GM23248 (cell line): ENCODE results near the gene PGA4. TPM values are rescaled to one million over a fixed set of nuclear protein-coding genes. Genes with fewer than 3 reads are reported as not detected.

Experiments
- DNase-seq: peaks from one replicate; pipeline ENCODE4 v3.0.0-alpha.2; 2015
- H2AFZ ChIP-seq: fragments of 200-600 bp; sonication (generic); 2 replicates; pipeline ENCODE4 v1.6.1; 2016; ENCODE audit warnings: antibody characterized with exemption
- H3F3A ChIP-seq: fragments of 200-600 bp; sonication (generic); 2 replicates; pipeline ENCODE4 v1.6.1; 2016; ENCODE audit warnings: mild to moderate bottlenecking, antibody characterized with exemption, mixed run types; ENCODE audit not compliant: insufficient read depth
- H3K27ac ChIP-seq: fragments of 200-600 bp; sonication (generic); 2 replicates; pipeline ENCODE4 v1.5.1; 2016; ENCODE audit warnings: mild to moderate bottlenecking
- H3K27me3 ChIP-seq: fragments of 200-600 bp; sonication (generic); replicated peaks from 2 replicates; pipeline ENCODE4 v1.6.1; 2016; ENCODE audit warnings: mild to moderate bottlenecking; ENCODE audit not compliant: insufficient read depth
- H3K36me3 ChIP-seq: fragments of 200-600 bp; sonication (generic); 2 replicates; pipeline ENCODE4 v1.6.1; 2016; ENCODE audit warnings: low read depth, mild to moderate bottlenecking
- H3K4me1 ChIP-seq: fragments of 200-600 bp; sonication (generic); 2 replicates; pipeline ENCODE4 v1.6.1; 2016; ENCODE audit warnings: mild to moderate bottlenecking; ENCODE audit not compliant: insufficient read depth
- H3K4me2 ChIP-seq: fragments of 200-600 bp; sonication (generic); one replicate; pipeline ENCODE4 v1.6.1; 2016; ENCODE audit warnings: mild to moderate bottlenecking; ENCODE audit not compliant: unreplicated experiment
- H3K4me3 ChIP-seq: fragments of 200-600 bp; sonication (generic); 2 replicates; pipeline ENCODE4 v1.5.1; 2016; ENCODE audit warnings: mild to moderate bottlenecking
- H3K79me2 ChIP-seq: fragments of 200-600 bp; sonication (generic); 2 replicates; pipeline ENCODE4 v1.6.1; 2016; ENCODE audit warnings: mild to moderate bottlenecking; ENCODE audit not compliant: insufficient read depth
- H3K9ac ChIP-seq: fragments of 200-600 bp; sonication (generic); 2 replicates; pipeline ENCODE4 v1.6.1; 2016; ENCODE audit warnings: mild to moderate bottlenecking
- H3K9me2 ChIP-seq: fragments of 200-600 bp; sonication (generic); 2 replicates; pipeline ENCODE4 v1.6.1; 2016; ENCODE audit warnings: mixed run types, mild to moderate bottlenecking, moderate library complexity; ENCODE audit not compliant: insufficient read depth
- H3K9me3 ChIP-seq: fragments of 200-600 bp; sonication (generic); one replicate; pipeline ENCODE4 v1.6.1; 2017; ENCODE audit warnings: low read depth
- H4K20me1 ChIP-seq: fragments of 200-600 bp; sonication (generic); 2 replicates; pipeline ENCODE4 v1.6.0; 2016; ENCODE audit not compliant: insufficient read depth
- EZH2 ChIP-seq: fragments of 200-600 bp; sonication (generic); IDR thresholded peaks from 2 replicates; pipeline ENCODE4 v1.6.1; 2018; ENCODE audit warnings: antibody characterized with exemption, mild to moderate bottlenecking; ENCODE audit not compliant: insufficient read depth, poor library complexity, severe bottlenecking
- EZH2phosphoT487 ChIP-seq: fragments of 200-600 bp; sonication (generic); IDR thresholded peaks from 2 replicates; pipeline ENCODE4 v1.6.1; 2018; ENCODE audit warnings: antibody characterized with exemption, moderate library complexity, mild to moderate bottlenecking, low read depth; ENCODE audit not compliant: insufficient read depth
- WGBS, 2 experiments: methylation state at CpG; one replicate each; pipeline ENCODE4 v1.1.6; 2015 to 2017; ENCODE audit warnings: low lambda C conversion rate in 2 of 2, low coverage in 1 of 2; ENCODE audit errors: missing lambda C conversion rate in 2 of 2; 5-methylcytosine and 5-hydroxymethylcytosine counted together
- in situ Hi-C: fragments of 300-500 bp; cut with MboI; formaldehyde crosslinking; loops from 2 replicates; pipeline ENCODE4 v1.15.0; 2020
- polyA plus RNA-seq: library from polyadenylated mRNA; unstranded; fragments of >200 nt; fragmentation: Nextera tagmentation; extraction: Ambion mirVana; gene quantifications from 2 replicates; pipeline ENCODE4 v1.2.1, GENCODE V29; 2016
- total RNA-seq: library from RNA; depleted of rRNA; stranded (reverse); fragments of >200 nt; shearing (Covaris generic); gene quantifications from 2 replicates; pipeline ENCODE4 v1.2.3, GENCODE V29; 2014

PGA4 gene
- total and polyA plus RNA-seq, 2 experiments from 2014 or later, result 0.31 TPM; not detected in 1

DNA sequence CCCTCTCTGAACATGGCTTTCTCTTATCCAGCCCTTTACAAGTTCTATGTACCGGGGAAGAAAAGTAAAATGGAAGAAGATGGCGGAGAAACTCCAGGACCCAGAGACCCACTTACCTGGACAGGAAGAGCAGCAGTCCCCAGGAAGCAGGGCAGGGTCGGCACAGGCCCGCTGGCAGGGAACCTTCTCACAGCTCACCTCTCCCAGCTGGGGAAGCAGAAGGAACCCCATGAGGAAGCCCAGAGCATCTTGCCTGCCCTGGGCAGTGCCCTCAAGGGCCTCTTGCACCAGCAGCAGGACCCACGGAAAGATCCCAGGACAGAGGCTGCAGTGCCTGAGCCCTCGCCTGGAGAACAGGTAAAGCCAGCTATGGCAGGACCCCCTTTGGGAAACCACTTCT lies 42.2 kb downstream of the PGA4 start:
- WGBS, 2 experiments, result 96 to 97% methylated on average over 6 of the region's 6 CpGs
- Histone ChIP-seq H3K4me1 (no peaks in the 10 kb centered on the region), H3K36me3 (no peaks in the 10 kb centered on the region), H3K79me2 (no peaks in the 10 kb centered on the region), H3K4me2 (no peak overlapping the region), H3K9me2 (no peaks in the 10 kb centered on the region), H3K27me3 (no peaks in the 10 kb centered on the region), H3K9me3 (no peaks in the 10 kb centered on the region), H3K9ac (no peak overlapping the region), H3K27ac (no peak overlapping the region), H3K4me3 (no peak overlapping the region), H3F3A (no peaks in the 10 kb centered on the region; the same call in 1 of the 2 replicates), H4K20me1 (no peaks in the 10 kb centered on the region), H2AFZ (no peak overlapping the region)
- TF ChIP-seq EZH2phosphoT487, result no peak
- no peak for TF ChIP-seq EZH2
- in situ Hi-C loops, result loop anchor here (10.0 kb wide), 1 partner anchor 120 kb away; no protein-coding TSS in a partner anchor
- DNase-seq, result no peak

DNA sequence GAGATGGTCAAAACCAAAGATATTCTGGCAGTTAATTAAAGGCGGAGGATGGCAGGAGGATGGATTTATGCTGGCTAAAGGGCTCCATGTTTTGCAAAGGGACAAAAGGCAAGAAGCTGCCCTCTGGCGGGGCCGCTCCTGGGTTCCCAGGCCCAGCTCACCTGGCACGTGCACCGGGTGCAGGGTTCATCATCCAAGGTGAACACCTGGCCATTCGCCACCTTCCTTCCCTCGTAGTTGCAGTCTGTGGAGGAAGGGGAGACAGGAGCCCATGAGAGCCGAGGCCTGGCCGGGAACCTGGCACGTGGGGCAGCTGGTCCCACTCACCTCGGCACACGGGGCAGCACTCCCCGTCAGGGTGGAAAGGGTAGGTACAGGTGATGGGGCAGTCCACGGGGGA lies 42.6 kb downstream of the PGA4 start:
- no peaks in the 10 kb centered on the region for H3K9me3 ChIP-seq
- H3K79me2 ChIP-seq, result no peaks in the 10 kb centered on the region
- H2AFZ ChIP-seq, result no peak overlapping the region
- no peaks in the 10 kb centered on the region for H3K9me2 ChIP-seq
- no peak overlapping the region for H3K4me3 ChIP-seq
- H3F3A ChIP-seq, result no peaks in the 10 kb centered on the region; the same call in 1 of the 2 replicates
- H3K36me3 ChIP-seq, result no peaks in the 10 kb centered on the region
- TF ChIP-seq EZH2phosphoT487 (no peak), EZH2 (no peak)
- no peaks in the 10 kb centered on the region for H3K4me1 ChIP-seq
- no peak for DNase-seq
- H4K20me1 ChIP-seq, result no peaks in the 10 kb centered on the region
- H3K4me2 ChIP-seq, result no peak overlapping the region
- no peaks in the 10 kb centered on the region for H3K27me3 ChIP-seq
- in situ Hi-C loops, result loop anchor here (10.0 kb wide), 1 partner anchor 120 kb away; no protein-coding TSS in a partner anchor
- H3K27ac ChIP-seq, result no peak overlapping the region
- WGBS, 2 experiments, result 86 to 89% methylated on average over 13 to 14 of the region's 14 CpGs
- H3K9ac ChIP-seq, result no peak overlapping the region

- Histone ChIP-seq H3K9ac (no peak overlapping the region), H3K9me2 (no peaks in the 10 kb centered on the region), H3K4me3 (no peak overlapping the region), H3K4me2 (no peak overlapping the region), H3K27me3 (no peaks in the 10 kb centered on the region), H3K4me1 (peaks cover 4% of the 10 kb centered on the region; the same call in 1 of the 2 replicates), H3K27ac (no peak overlapping the region), H2AFZ (no peak overlapping the region), H3F3A (peaks cover 3% of the 10 kb centered on the region; the same call in 1 of the 2 replicates), H3K36me3 (no peaks in the 10 kb centered on the region), H3K79me2 (no peaks in the 10 kb centered on the region), H4K20me1 (no peaks in the 10 kb centered on the region), H3K9me3 (no peaks in the 10 kb centered on the region)
- in situ Hi-C loops, result loop anchor here (10.0 kb wide), 1 partner anchor 119 kb away; no protein-coding TSS in a partner anchor
- DNase-seq, result no peak
- TF ChIP-seq EZH2, result no peak
- TF ChIP-seq EZH2phosphoT487, result no peak
- 80 to 81% methylated on average over 14 of the region's 14 CpGs for WGBS, 2 experiments
Observed at GRCh38 chr11:61265357-61265756, 43.2 kb downstream of the PGA4 start.

GRCh38 chr11:61266602-61267001 lies 44.5 kb downstream of the PGA4 start:
- no peak overlapping the region for H3K4me2 ChIP-seq
- in situ Hi-C loops, result loop anchor here (10.0 kb wide), 1 partner anchor 118 kb away; no protein-coding TSS in a partner anchor
- no peaks in the 10 kb centered on the region for H4K20me1 ChIP-seq
- no peaks in the 10 kb centered on the region for H3K79me2 ChIP-seq
- H3K27me3 ChIP-seq, result no peaks in the 10 kb centered on the region
- peaks cover 10% of the 10 kb centered on the region for H3K4me1 ChIP-seq
- H2AFZ ChIP-seq, result no peak overlapping the region
- no peak overlapping the region for H3K4me3 ChIP-seq
- no peak overlapping the region for H3K9ac ChIP-seq
- H3K27ac ChIP-seq, result no peak overlapping the region
- peaks cover 10% of the 10 kb centered on the region for H3F3A ChIP-seq
- no peak for TF ChIP-seq EZH2phosphoT487
- no peaks in the 10 kb centered on the region for H3K36me3 ChIP-seq
- peak; percentile 38 for DNase-seq
- WGBS, 2 experiments, result 86 to 90% methylated on average over 4 of the region's 4 CpGs
- H3K9me3 ChIP-seq, result no peaks in the 10 kb centered on the region
- H3K9me2 ChIP-seq, result no peaks in the 10 kb centered on the region
